Large intestine (tissue), 3 donors: ENCODE data around the gene CDK2AP2. TPM values are rescaled to one million over a fixed set of nuclear protein-coding genes. Genes with fewer than 3 reads are reported as not detected.

ENCODE experiments used
- DNase-seq, 2 donors: peaks; one replicate each; pipeline versions ENCODE4 v3.0.0 to v3.0.0-alpha.2; 2013
- H3K27ac ChIP-seq: one replicate; pipeline ENCODE4 v1.5.1; 2013; ENCODE audit warnings: low read length
- H3K27me3 ChIP-seq: 2 replicates; pipeline ENCODE4 v1.6.1; 2013; ENCODE audit warnings: low read length; ENCODE audit not compliant: control insufficient read depth, insufficient read depth
- H3K36me3 ChIP-seq: 2 replicates; pipeline ENCODE4 v1.6.1; 2013; ENCODE audit warnings: low read length; ENCODE audit not compliant: control insufficient read depth, insufficient read depth
- H3K4me1 ChIP-seq: one replicate; pipeline ENCODE4 v1.6.1; 2013; ENCODE audit warnings: low read length; ENCODE audit not compliant: control insufficient read depth, insufficient read depth
- H3K4me3 ChIP-seq: one replicate; pipeline ENCODE4 v1.5.1; 2013; ENCODE audit warnings: low read length
- H3K9me3 ChIP-seq: one replicate; pipeline ENCODE4 v1.6.1; 2013; ENCODE audit warnings: mild to moderate bottlenecking, low read depth, low read length, moderate library complexity; ENCODE audit not compliant: control insufficient read depth
- whole genome bisulfite sequencing: methylation state at CpG from one replicate; pipeline ENCODE4 v1.1.5; 2013; ENCODE audit warnings: low lambda C conversion rate; ENCODE audit not compliant: insufficient coverage; 5-methylcytosine and 5-hydroxymethylcytosine counted together
- polyA plus RNA-seq: library from polyadenylated mRNA; unstranded; fragments of 120-200 nt; gene quantifications from one replicate; pipeline ENCODE4 v1.2.1, GENCODE V29; 2013

Gene CDK2AP2
- polyA plus RNA-seq, 1 donor: 105 TPM

GRCh38 chr11:67498544-67498972, 9.4 kb downstream of the CDK2AP2 start:
- peaks cover 71% of the 10 kb centered on the region for H3K36me3 ChIP-seq
- no CpG with 5 or more reads among the region's 21 CpGs for WGBS
- no peak overlapping the region for H3K27ac ChIP-seq
- H3K27me3 ChIP-seq: peaks cover 2% of the 10 kb centered on the region
- H3K9me3 ChIP-seq: peaks cover 5% of the 10 kb centered on the region
- DNase-seq: no peak
- peaks cover 6% of the 10 kb centered on the region for H3K4me1 ChIP-seq
- H3K4me3 ChIP-seq: no peak overlapping the region

DNA sequence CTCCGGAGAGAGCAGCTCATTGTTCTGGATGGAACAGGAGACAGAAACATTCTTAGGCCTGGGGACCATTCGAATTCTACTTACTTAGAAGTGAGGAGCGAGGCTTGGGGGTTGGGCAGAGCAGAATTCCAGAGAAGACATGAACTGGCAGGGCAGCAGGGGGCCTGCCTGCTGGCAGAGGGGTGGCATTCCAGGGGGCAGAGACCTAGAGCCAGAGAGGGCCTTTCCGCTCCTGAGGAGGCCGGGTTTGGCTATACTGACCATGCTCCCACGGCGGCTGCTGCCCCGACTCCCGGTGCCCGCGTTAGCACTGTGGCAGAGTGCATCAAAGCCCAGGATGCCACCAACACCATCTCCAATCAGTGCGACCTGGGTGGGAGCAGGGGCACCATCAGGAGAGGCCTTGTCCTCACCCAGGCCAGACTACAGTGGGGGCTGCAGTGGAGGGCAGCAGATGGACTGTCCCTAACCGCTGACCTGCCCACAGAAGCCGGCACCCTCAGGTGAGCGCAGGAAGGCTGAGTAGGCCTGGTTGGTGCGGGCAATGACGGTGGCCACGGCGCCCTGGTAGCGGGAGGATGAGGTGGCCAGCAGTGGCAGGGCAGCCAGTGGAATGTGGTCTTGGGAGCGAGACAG, 10.2 kb downstream of the CDK2AP2 start:
- H3K4me1 ChIP-seq: peaks cover 2% of the 10 kb centered on the region

GRCh38 chr11:67496113-67496512, 11.8 kb downstream of the CDK2AP2 start:
- no peaks in the 10 kb centered on the region for H3K27me3 ChIP-seq
- peaks cover 81% of the 10 kb centered on the region for H3K36me3 ChIP-seq
- peaks cover 5% of the 10 kb centered on the region for H3K9me3 ChIP-seq
- no peak overlapping the region for H3K27ac ChIP-seq
- H3K4me1 ChIP-seq: peaks cover 2% of the 10 kb centered on the region
- H3K4me3 ChIP-seq: no peak overlapping the region
- DNase-seq: no peak
- no CpG with 5 or more reads among the region's 12 CpGs for WGBS

More for the DNA sequence above, 10.2 kb downstream of the CDK2AP2 start:
- no peak for DNase-seq
- Histone ChIP-seq H3K4me3 (no peak overlapping the region), H3K9me3 (peaks cover 5% of the 10 kb centered on the region), H3K27me3 (no peaks in the 10 kb centered on the region), H3K36me3 (peaks cover 78% of the 10 kb centered on the region), H3K27ac (no peak overlapping the region)
- WGBS: no CpG with 5 or more reads among the region's 21 CpGs

DNA sequence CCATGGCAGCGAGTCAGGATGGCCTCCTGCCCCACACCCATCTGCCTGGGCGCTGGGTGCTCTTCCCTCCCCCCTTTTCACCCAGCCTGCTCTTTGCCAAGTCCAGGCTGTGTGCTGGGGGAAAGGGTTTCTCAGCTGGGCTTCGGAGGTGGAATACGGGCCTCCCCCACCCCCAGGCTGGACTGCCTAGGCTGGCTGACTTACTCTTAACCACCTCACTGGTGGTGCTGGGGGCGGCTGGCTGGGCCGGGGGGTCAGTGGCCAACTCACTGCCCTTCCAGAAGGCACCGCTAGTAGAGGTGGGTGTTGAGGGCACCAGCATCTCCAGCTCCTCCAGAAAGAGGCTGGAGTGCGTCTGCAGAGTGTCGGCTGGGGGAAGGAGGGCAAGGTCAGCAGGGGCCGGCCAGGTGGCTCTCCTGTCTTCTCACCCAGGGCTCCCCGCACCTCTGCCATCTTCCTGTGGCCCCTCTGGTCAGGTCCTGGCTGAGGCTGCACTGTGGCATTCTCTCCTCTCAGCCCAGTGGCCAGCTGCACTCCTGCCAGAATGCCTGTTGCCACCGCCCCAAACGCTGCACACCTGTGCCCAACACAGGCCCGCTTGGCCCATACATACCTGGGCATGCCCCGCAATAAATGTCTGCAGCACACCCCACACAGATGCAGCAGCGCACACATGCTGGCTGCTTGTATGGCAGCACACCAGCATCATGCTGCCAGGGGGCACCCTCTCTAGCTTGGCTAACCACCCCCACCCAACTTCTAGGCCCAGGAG, 12.5 kb downstream of the CDK2AP2 start:
- no peak overlapping the region for H3K27ac ChIP-seq
- peaks cover 84% of the 10 kb centered on the region for H3K36me3 ChIP-seq
- peaks cover 5% of the 10 kb centered on the region for H3K9me3 ChIP-seq
- no peak for DNase-seq
- no CpG with 5 or more reads among the region's 16 CpGs for WGBS
- no peaks in the 10 kb centered on the region for H3K4me1 ChIP-seq
- no peaks in the 10 kb centered on the region for H3K27me3 ChIP-seq
- no peak overlapping the region for H3K4me3 ChIP-seq

DNA sequence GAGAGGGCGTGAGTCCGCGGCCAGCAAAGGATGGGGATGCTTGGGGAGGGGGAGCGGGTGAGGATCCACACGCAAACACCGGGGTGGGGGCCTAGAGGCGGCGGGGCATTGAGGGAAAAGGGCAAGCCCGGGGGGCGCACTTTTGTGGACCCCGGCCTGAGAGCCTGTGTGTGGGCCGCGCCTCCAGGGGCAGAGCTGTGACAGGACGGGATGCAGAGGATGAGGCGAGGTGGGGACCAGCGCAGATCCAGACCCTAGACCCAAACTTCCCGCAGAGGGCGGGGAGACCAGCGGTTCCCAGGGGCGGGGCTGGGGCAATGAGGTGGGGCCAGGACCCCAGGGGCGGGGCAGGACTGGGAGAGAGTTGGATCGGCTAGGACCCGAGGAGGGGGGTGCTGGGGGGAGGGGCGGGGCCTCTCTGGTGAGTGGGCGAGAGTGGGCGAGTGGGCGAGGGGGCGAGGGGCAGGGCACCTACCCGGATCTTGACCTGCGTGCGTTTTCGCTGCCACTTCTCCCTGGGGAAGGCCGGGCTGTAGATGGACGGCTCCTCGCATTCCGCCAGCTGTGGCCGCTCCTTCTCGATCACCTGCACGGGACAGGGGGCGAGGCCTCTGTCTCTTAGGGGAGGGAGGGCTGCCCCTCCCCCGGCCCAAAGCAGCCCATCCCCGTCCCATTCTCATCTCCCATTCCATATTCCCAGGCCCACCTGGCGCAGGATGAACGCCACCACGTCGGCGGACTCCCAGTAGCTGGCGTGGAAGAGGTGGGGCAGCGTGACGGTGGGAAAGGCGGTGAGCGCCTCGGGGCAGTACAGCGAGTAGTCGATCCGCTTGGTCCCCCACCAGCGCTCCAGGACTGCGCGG, 13.4 kb downstream of the CDK2AP2 start:
- 96% methylated on average over 5 of the region's 59 CpGs for WGBS
- Histone ChIP-seq H3K36me3 (peaks cover 85% of the 10 kb centered on the region), H3K9me3 (peaks cover 5% of the 10 kb centered on the region), H3K4me1 (no peaks in the 10 kb centered on the region), H3K27me3 (no peaks in the 10 kb centered on the region), H3K4me3 (no peak overlapping the region), H3K27ac (no peak overlapping the region)
- no peak for DNase-seq

- no peak overlapping the region for H3K27ac ChIP-seq
- peaks cover 87% of the 10 kb centered on the region for H3K36me3 ChIP-seq
- peaks cover 5% of the 10 kb centered on the region for H3K9me3 ChIP-seq
- no peak for DNase-seq
- H3K4me1 ChIP-seq: no peaks in the 10 kb centered on the region
- no CpG with 5 or more reads among the region's 65 CpGs for WGBS
- no peak overlapping the region for H3K4me3 ChIP-seq
- H3K27me3 ChIP-seq: no peaks in the 10 kb centered on the region
These were observed 14.2 kb downstream of the CDK2AP2 start for GRCh38 chr11:67493548-67494370.

- no CpG with 5 or more reads among the region's 46 CpGs for WGBS
- no peak for DNase-seq
- peaks cover 81% of the 10 kb centered on the region for H3K36me3 ChIP-seq
- H3K4me3 ChIP-seq: no peak overlapping the region
- H3K4me1 ChIP-seq: no peaks in the 10 kb centered on the region
- H3K27ac ChIP-seq: no peak overlapping the region
- peaks cover 5% of the 10 kb centered on the region for H3K9me3 ChIP-seq
- no peaks in the 10 kb centered on the region for H3K27me3 ChIP-seq
These were observed 15.0 kb downstream of the CDK2AP2 start for GRCh38 chr11:67492801-67493547.

GRCh38 chr11:67492069-67492727, 15.8 kb downstream of the CDK2AP2 start:
- no peak for DNase-seq
- peaks cover 81% of the 10 kb centered on the region for H3K36me3 ChIP-seq
- WGBS: no CpG with 5 or more reads among the region's 19 CpGs

More at GRCh38 chr11:67492069-67492727, 15.8 kb downstream of the CDK2AP2 start:
- H3K9me3 ChIP-seq: peaks cover 5% of the 10 kb centered on the region
- H3K4me3 ChIP-seq: no peak overlapping the region
- no peak overlapping the region for H3K27ac ChIP-seq
- no peaks in the 10 kb centered on the region for H3K4me1 ChIP-seq
- H3K27me3 ChIP-seq: no peaks in the 10 kb centered on the region
